Activated T-helper 2 cell treated with anti-CD3 and anti-CD28 coated beads, Interferon-gamma antibody, Interleukin-2, Interleukin-4, amounts not matched to agents 10 μg/mL and 5 μg/mL and 100 μg/mL, durations not matched to agents 14 hours and 24 hours and 36 hours (primary cell): ENCODE data around the gene TSSK3. TPM values are rescaled to one million over a fixed set of nuclear protein-coding genes. Genes with fewer than 3 reads are reported as not detected.

Experiments used
- DNase-seq: peaks from one replicate; pipeline ENCODE4 v3.0.0; 2021; ENCODE audit warnings: low spot score
- H3K27ac Mint-ChIP-seq: one replicate; pipeline ENCODE4 v1.8.0; 2021; ENCODE audit warnings: mixed read lengths
- H3K27me3 Mint-ChIP-seq: one replicate; pipeline ENCODE4 v1.8.0; 2021; ENCODE audit warnings: low read depth, mixed read lengths
- H3K36me3 Mint-ChIP-seq: one replicate; pipeline ENCODE4 v1.8.0; 2021; ENCODE audit warnings: low read depth, mixed read lengths
- H3K4me1 Mint-ChIP-seq: one replicate; pipeline ENCODE4 v1.8.0; 2021; ENCODE audit warnings: low read depth, mixed read lengths
- H3K4me3 Mint-ChIP-seq: one replicate; pipeline ENCODE4 v1.8.0; 2021; ENCODE audit warnings: low read depth, mild to moderate bottlenecking, moderate library complexity, mixed read lengths
- H3K9me3 Mint-ChIP-seq: one replicate; pipeline ENCODE4 v1.8.0; 2021; ENCODE audit warnings: mixed read lengths
- intact Hi-C: fragments of 100-400 bp; cut with micrococcal nuclease; formaldehyde crosslinking; loops from one replicate; pipeline ENCODE4 v1.15.1; 2023
- total RNA-seq: library from RNA; stranded (reverse); gene quantifications from 2 replicates; pipeline ENCODE4 v1.2.3, GENCODE V29; 2022

TSSK3 gene
- total RNA-seq: 1.1 TPM in 2 replicates

- Mint-ChIP-seq H3K4me3 (no peak within 1 kb of the TSS), H3K36me3 (peaks cover 40% of the 10 kb centered on the region), H3K9me3 (no peaks in the 10 kb centered on the region), H3K27me3 (peaks cover 8% of the 10 kb centered on the region), H3K27ac (no peak within 1 kb of the TSS), H3K4me1 (peaks cover 18% of the 10 kb centered on the region)
- DNase-seq: no peak
- intact Hi-C loops: no loop called here
Measured at GRCh38 chr1:32362474-32363313, at the start of gene TSSK3, which contains the start of gene FAM229A. Gene TSSK3 (plus strand): TSS chr1:32362539. CDS start chr1:32362702, 163 bp downstream. Gene FAM229A (minus strand): TSS chr1:32362485. CDS start chr1:32362091, 394 bp downstream.

DNA sequence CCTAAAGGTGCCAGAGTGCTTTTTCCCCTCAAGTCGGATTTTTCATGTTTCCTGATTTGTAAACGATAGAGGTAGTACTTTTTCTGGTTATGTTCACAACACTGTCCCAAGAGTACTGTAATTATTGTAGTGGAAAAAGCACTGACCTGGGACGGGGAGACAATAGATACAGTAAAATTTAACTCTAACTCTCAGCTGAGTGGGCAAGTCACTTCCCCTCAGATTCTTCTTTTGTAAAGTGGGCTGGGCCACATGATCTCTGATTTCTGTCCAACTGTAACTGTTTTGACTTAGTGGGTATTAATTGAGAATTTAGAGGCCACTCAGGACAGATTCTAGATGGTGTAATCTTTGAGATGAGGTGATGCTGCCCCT is 45.4 kb upstream of the TSSK3 start:
- Mint-ChIP-seq H3K36me3 (peaks cover 45% of the 10 kb centered on the region), H3K4me1 (peaks cover 26% of the 10 kb centered on the region), H3K4me3 (no peak overlapping the region), H3K9me3 (no peaks in the 10 kb centered on the region), H3K27me3 (no peaks in the 10 kb centered on the region), H3K27ac (no peak overlapping the region)
- intact Hi-C loops: no loop called here
- no peak for DNase-seq

GRCh38 chr1:32318127-32318869 is 44.0 kb upstream of the TSSK3 start:
- intact Hi-C loops: no loop called here
- H3K27me3 Mint-ChIP-seq: no peaks in the 10 kb centered on the region
- no peak for DNase-seq
- no peaks in the 10 kb centered on the region for H3K9me3 Mint-ChIP-seq
- H3K4me1 Mint-ChIP-seq: peaks cover 34% of the 10 kb centered on the region
- no peak overlapping the region for H3K27ac Mint-ChIP-seq
- peaks cover 55% of the 10 kb centered on the region for H3K36me3 Mint-ChIP-seq
- H3K4me3 Mint-ChIP-seq: no peak overlapping the region

- Mint-ChIP-seq H3K9me3 (no peaks in the 10 kb centered on the region), H3K27ac (peak overlapping the region; percentile 82), H3K27me3 (no peaks in the 10 kb centered on the region), H3K4me3 (peak overlapping the region; percentile 9), H3K4me1 (peaks cover 35% of the 10 kb centered on the region), H3K36me3 (peaks cover 57% of the 10 kb centered on the region)
- intact Hi-C loops: no loop called here
- no peak for DNase-seq
Measured at GRCh38 chr1:32321712-32322291, 40.5 kb upstream of the TSSK3 start.

GRCh38 chr1:32327204-32327603 is 35.1 kb upstream of the TSSK3 start:
- no peak for DNase-seq
- peaks cover 79% of the 10 kb centered on the region for H3K36me3 Mint-ChIP-seq
- peaks cover 23% of the 10 kb centered on the region for H3K4me1 Mint-ChIP-seq
- H3K4me3 Mint-ChIP-seq: no peak overlapping the region
- H3K27ac Mint-ChIP-seq: no peak overlapping the region
- H3K9me3 Mint-ChIP-seq: no peaks in the 10 kb centered on the region
- H3K27me3 Mint-ChIP-seq: no peaks in the 10 kb centered on the region
- intact Hi-C loops: no loop called here

GRCh38 chr1:32329931-32330466 is 32.3 kb upstream of the TSSK3 start:
- Mint-ChIP-seq H3K27ac (no peak overlapping the region), H3K4me3 (no peak overlapping the region), H3K36me3 (peaks cover 83% of the 10 kb centered on the region), H3K4me1 (peaks cover 19% of the 10 kb centered on the region), H3K27me3 (no peaks in the 10 kb centered on the region), H3K9me3 (no peaks in the 10 kb centered on the region)
- intact Hi-C loops: loop anchor here (10.0 kb wide), 1 partner anchor 115 kb away; no protein-coding TSS in a partner anchor
- no peak for DNase-seq

DNA sequence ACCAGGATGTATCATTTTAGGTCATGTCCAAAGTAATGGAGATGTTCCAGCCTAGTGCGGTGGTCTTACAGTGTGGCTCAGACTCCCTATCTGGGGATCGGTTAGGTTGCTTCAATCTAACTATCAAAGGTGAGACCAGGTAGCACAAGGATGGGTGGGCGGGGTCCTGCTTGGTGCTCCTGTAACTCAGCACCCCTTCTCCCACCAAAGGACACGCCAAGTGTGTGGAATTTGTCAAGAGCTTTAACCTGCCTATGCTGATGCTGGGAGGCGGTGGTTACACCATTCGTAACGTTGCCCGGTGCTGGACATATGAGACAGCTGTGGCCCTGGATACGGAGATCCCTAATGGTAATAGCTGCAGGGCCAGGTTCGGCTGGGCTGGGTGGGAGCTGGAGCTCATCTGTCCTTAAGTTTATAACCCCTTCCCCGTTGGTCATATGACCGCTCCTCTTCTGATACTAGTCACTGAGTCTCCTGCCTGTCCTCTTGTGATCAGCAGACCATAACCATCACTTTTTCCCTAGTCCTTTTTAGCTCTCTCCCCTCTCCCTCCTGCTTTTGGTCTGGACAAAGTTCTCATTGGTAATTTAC is 31.7 kb upstream of the TSSK3 start:
- no peak for DNase-seq
- H3K9me3 Mint-ChIP-seq: no peaks in the 10 kb centered on the region
- H3K27me3 Mint-ChIP-seq: no peaks in the 10 kb centered on the region
- no peak overlapping the region for H3K4me3 Mint-ChIP-seq
- intact Hi-C loops: loop anchor here (10.0 kb wide), 1 partner anchor 116 kb away; no protein-coding TSS in a partner anchor
- H3K36me3 Mint-ChIP-seq: peaks cover 76% of the 10 kb centered on the region
- no peak overlapping the region for H3K27ac Mint-ChIP-seq
- H3K4me1 Mint-ChIP-seq: peaks cover 17% of the 10 kb centered on the region

DNA sequence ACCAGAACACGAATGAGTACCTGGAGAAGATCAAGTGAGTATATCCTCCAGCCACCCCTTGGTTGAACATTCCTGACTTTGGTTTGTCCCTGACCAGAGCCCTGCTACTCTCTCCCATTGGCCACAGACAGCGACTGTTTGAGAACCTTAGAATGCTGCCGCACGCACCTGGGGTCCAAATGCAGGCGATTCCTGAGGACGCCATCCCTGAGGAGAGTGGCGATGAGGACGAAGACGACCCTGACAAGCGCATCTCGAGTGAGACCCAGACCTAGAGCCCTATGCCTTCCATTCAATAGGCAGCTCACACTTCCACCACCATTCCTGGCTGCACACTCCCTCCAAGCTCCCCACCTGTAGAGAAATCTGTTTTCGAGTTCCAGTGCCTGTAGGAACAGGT is 30.8 kb upstream of the TSSK3 start:
- peaks cover 17% of the 10 kb centered on the region for H3K4me1 Mint-ChIP-seq
- peaks cover 72% of the 10 kb centered on the region for H3K36me3 Mint-ChIP-seq
- no peak overlapping the region for H3K27ac Mint-ChIP-seq
- no peaks in the 10 kb centered on the region for H3K9me3 Mint-ChIP-seq
- H3K4me3 Mint-ChIP-seq: no peak overlapping the region
- H3K27me3 Mint-ChIP-seq: no peaks in the 10 kb centered on the region
- intact Hi-C loops: loop anchor here (10.0 kb wide), 1 partner anchor 117 kb away; no protein-coding TSS in a partner anchor
- DNase-seq: no peak

DNA sequence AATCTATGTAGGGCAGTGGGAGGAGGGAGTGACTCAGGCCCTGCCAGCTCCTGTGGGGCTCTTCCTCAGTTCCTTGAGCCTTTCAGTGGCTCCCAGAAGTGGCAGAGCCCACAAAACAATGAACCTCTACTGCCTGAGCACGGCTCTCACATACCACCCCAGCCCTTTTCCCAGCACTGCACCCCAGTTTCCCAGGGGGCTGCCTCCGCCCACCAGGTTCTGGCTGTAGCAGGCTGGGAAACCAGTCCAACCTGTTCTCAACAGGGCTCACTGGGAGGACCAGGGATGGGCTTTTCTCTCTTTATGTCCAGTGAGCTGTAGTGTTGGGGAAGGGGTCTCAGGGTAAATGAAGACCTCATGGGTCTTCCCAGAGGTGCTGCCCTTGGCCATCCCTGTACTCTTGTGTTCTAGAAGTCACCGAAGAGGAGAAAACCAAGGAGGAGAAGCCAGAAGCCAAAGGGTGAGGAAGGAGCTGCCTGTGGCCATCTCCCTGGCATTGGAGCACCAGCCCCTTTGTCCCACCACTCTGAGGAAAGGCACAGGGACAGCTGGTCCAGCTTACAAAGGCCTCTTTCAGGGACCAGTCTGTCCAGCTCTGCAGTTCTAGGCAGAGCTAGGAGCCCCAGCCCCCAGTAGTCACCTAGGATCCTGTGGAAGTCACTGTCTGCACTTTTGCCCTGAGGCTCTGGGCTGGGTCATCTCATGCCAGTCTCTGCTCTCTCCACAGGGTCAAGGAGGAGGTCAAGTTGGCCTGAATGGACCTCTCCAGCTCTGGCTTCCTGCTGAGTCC is 29.9 kb upstream of the TSSK3 start:
- Mint-ChIP-seq H3K9me3 (no peaks in the 10 kb centered on the region), H3K27ac (peak overlapping the region; percentile 36), H3K36me3 (peaks cover 64% of the 10 kb centered on the region), H3K27me3 (no peaks in the 10 kb centered on the region), H3K4me3 (no peak overlapping the region), H3K4me1 (peaks cover 25% of the 10 kb centered on the region)
- intact Hi-C loops: loop anchor here (10.0 kb wide), 1 partner anchor 118 kb away; no protein-coding TSS in a partner anchor
- DNase-seq: no peak

DNA sequence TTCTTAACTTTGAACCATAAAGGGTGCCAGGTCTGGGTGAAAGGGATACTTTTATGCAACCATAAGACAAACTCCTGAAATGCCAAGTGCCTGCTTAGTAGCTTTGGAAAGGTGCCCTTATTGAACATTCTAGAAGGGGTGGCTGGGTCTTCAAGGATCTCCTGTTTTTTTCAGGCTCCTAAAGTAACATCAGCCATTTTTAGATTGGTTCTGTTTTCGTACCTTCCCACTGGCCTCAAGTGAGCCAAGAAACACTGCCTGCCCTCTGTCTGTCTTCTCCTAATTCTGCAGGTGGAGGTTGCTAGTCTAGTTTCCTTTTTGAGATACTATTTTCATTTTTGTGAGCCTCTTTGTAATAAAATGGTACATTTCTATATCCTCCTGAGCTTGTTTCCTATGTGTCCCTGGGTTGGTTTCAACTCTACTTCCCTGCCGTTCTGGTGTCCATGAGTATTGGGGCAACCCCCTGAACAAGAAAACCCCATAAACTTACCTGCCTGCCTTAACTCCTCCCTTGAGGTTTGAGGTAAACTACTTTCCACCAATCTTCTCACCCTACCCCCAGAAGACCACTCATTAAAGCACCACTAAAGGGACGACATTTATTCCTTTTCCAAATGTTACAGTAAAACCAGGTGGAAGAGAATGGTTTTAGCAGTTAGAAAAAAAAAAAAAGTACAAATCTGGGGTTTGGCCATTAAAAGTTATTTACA is 28.9 kb upstream of the TSSK3 start:
- H3K27me3 Mint-ChIP-seq: no peaks in the 10 kb centered on the region
- H3K36me3 Mint-ChIP-seq: peaks cover 55% of the 10 kb centered on the region
- H3K4me1 Mint-ChIP-seq: peaks cover 31% of the 10 kb centered on the region
- no peaks in the 10 kb centered on the region for H3K9me3 Mint-ChIP-seq
- no peak for DNase-seq
- peak overlapping the region; percentile 24 for H3K27ac Mint-ChIP-seq
- intact Hi-C loops: loop anchor here (10.0 kb wide), 1 partner anchor 119 kb away; no protein-coding TSS in a partner anchor
- H3K4me3 Mint-ChIP-seq: peak overlapping the region; percentile 32

DNA sequence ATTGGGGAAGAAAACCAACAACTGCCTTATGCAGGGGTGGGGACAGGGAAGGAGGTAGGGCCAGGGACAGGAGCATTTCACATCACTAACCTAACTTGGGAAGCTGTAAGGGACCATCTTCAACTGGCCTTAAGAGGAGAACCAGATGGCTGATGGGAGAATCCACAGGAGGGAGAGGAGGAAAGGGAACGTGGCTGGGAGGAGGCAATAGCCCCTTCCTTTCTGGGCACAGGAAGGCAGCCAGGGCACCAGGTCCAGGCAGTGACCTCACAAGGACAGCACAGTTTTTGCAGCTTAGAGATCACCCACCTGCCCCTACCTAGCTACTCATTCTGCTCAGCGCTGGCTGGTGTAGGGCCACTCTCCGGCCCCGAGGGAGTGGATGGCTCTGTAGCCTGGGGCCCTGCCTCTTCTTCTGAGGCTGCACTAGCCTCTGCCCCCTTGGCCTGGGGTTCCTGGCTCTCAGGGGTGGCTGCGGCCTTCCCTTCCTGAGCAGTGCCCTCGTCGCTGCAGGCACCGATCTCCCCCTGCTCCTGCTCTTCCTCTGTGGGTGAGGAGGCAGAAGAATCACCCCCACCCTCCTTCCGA is 28.0 kb upstream of the TSSK3 start:
- Mint-ChIP-seq H3K36me3 (peaks cover 45% of the 10 kb centered on the region), H3K9me3 (no peaks in the 10 kb centered on the region), H3K4me3 (peak overlapping the region; percentile 85), H3K27ac (no peak overlapping the region), H3K27me3 (no peaks in the 10 kb centered on the region), H3K4me1 (peaks cover 36% of the 10 kb centered on the region)
- no peak for DNase-seq
- intact Hi-C loops: loop anchor here (2.0 to 10.0 kb wide), 2 partner anchors 86 to 120 kb away; no protein-coding TSS in a partner anchor
